HepG2 (cell line): Measurements from ENCODE around the gene PIP5K1A. TPM values are rescaled to one million over a fixed set of nuclear protein-coding genes. Genes with fewer than 3 reads are reported as not detected.

Experiments used
- ATF5 ChIP-seq: sonication (generic); formaldehyde crosslinking; IDR thresholded peaks from 2 replicates; pipeline ENCODE4 v1.4.0; 2020; ENCODE audit warnings: mild to moderate bottlenecking, low read depth, missing genetic modification reagents
- FOXA3 ChIP-seq: IDR thresholded peaks from 2 replicates; pipeline ENCODE4 v1.6.1; 2016; ENCODE audit warnings: missing genetic modification reagents, missing compliant biosample characterization
- GFI1 ChIP-seq: sonication (generic); formaldehyde crosslinking; IDR thresholded peaks from 2 replicates; pipeline ENCODE4 v1.5.0; 2020; ENCODE audit warnings: missing genetic modification reagents, mild to moderate bottlenecking, borderline replicate concordance
- GTF2F1 ChIP-seq: fragments of 150-350 bp; IDR thresholded peaks from 2 replicates; pipeline ENCODE4 v1.6.1; 2014; ENCODE audit warnings: low read length
- MEIS1 ChIP-seq: sonication (generic); formaldehyde crosslinking; IDR thresholded peaks from 2 replicates; pipeline ENCODE4 v1.9.0; 2021; ENCODE audit warnings: mild to moderate bottlenecking, missing genetic modification reagents, moderate library complexity, borderline replicate concordance
- POLR2AphosphoS5 ChIP-seq: IDR thresholded peaks from 2 replicates; pipeline ENCODE4 v1.6.1; 2012; ENCODE audit warnings: low read depth, low read length
- SP140L ChIP-seq: sonication (generic); formaldehyde crosslinking; IDR thresholded peaks from 2 replicates; pipeline ENCODE4 v1.4.0; 2020; ENCODE audit warnings: missing genetic modification reagents, borderline replicate concordance
- STAG1 ChIP-seq: sonication (generic); formaldehyde crosslinking; IDR thresholded peaks from 2 replicates; pipeline ENCODE4 v1.4.0; 2020; ENCODE audit warnings: missing genetic modification reagents
- TOPORS ChIP-seq: sonication (generic); formaldehyde crosslinking; IDR thresholded peaks from 2 replicates; pipeline ENCODE4 v1.8.0; 2023; ENCODE audit warnings: mild to moderate bottlenecking, missing genetic modification reagents
- ZBTB37 ChIP-seq: sonication (generic); formaldehyde crosslinking; IDR thresholded peaks from 2 replicates; pipeline ENCODE4 v1.4.0; 2020; ENCODE audit warnings: mild to moderate bottlenecking, missing genetic modification reagents
- ZBTB38 ChIP-seq: sonication (generic); formaldehyde crosslinking; IDR thresholded peaks from 2 replicates; pipeline ENCODE4 v1.5.1; 2020; ENCODE audit warnings: mild to moderate bottlenecking, missing genetic modification reagents
- ZBTB40 ChIP-seq, 2 experiments: fragments of 450-650 bp in 1 of 2; sonication (generic) in 1 of 2; formaldehyde crosslinking in 1 of 2; IDR thresholded peaks; 2 replicates each; pipeline versions ENCODE4 v1.6.1 to v1.8.0; 2016 to 2022; ENCODE audit warnings: antibody characterized with exemption in 1 of 2, mild to moderate bottlenecking in 1 of 2, missing genetic modification reagents in 1 of 2
- ZNF570 ChIP-seq: sonication (generic); formaldehyde crosslinking; IDR thresholded peaks from 2 replicates; pipeline ENCODE4 v1.4.0; 2020; ENCODE audit warnings: mild to moderate bottlenecking, missing genetic modification reagents, borderline replicate concordance
- ZNF709 ChIP-seq: sonication (generic); formaldehyde crosslinking; IDR thresholded peaks from 2 replicates; pipeline ENCODE4 v1.5.0; 2020; ENCODE audit warnings: mild to moderate bottlenecking, missing genetic modification reagents
- ZNF720 ChIP-seq: sonication (generic); formaldehyde crosslinking; IDR thresholded peaks from 2 replicates; pipeline ENCODE4 v1.4.0; 2020; ENCODE audit warnings: missing genetic modification reagents
- ZNF775 ChIP-seq: sonication (generic); formaldehyde crosslinking; IDR thresholded peaks from 2 replicates; pipeline ENCODE4 v1.4.0; 2020; ENCODE audit warnings: missing genetic modification reagents, mild to moderate bottlenecking, moderate library complexity, borderline replicate concordance
- ZNF782 ChIP-seq: sonication (generic); formaldehyde crosslinking; IDR thresholded peaks from 2 replicates; pipeline ENCODE4 v1.4.0; 2020; ENCODE audit warnings: missing genetic modification reagents, mild to moderate bottlenecking, borderline replicate concordance
- polyA plus RNA-seq, 8 experiments: library from polyadenylated mRNA; depleted of rRNA in 3 of 8; stranded (reverse) in 7 of 8; unstranded in 1 of 8; fragments of >200 nt; fragmentation: Illumina TruSeq in 4 of 8; extraction: Trizol in 4 of 8; gene quantifications; 2 replicates each; pipeline versions ENCODE4 v1.2.1 to v1.2.3, GENCODE V29; 2011 to 2016; ENCODE audit warnings: low read depth in 4 of 8, missing spikeins in 1 of 8, mixed read lengths in 1 of 8; ENCODE audit not compliant: insufficient read depth in 1 of 8
- total RNA-seq, 5 experiments: library from RNA; depleted of rRNA; stranded (reverse); fragments of >200 nt; fragmentation: Illumina TruSeq; extraction: Trizol; gene quantifications; 2 replicates each; pipeline ENCODE4 v1.2.3, GENCODE V29; 2016; ENCODE audit warnings: low read depth in 1 of 5

Gene PIP5K1A
- total and polyA plus RNA-seq, 2 of the 13 experiments (the other 11 are each of a cell fraction or from before 2014, with no cell fraction given) = 45.3 to 65.1 TPM

GRCh38 chr1:151265446-151266236 is 67.3 kb downstream of the PIP5K1A start (continued):
- TF ChIP-seq ZBTB40 (IDR thresholded peaks at IDR 0.05) (no peak), ZBTB40 (CRISPR knock-in tag; IDR thresholded peaks at IDR 0.05) (no peak), SP140L (CRISPR knock-in tag) (no peak), STAG1 (CRISPR knock-in tag) (no peak), ZNF570 (no peak), GFI1 (no peak), ZBTB37 (CRISPR knock-in tag) (0 out of 2 replicates have a peak, but pooled peaks have one; percentile 27), TOPORS (CRISPR knock-in tag) (no peak), ZNF775 (CRISPR knock-in tag) (no peak), FOXA3 (CRISPR knock-in tag) (peak; percentile 22; the same call in 1 of the 2 replicates), GTF2F1 (no peak), POLR2AphosphoS5 (no peak), ZNF782 (CRISPR knock-in tag) (no peak), ZBTB38 (no peak), ATF5 (no peak), ZNF720 (CRISPR knock-in tag) (no peak), MEIS1 (no peak), ZNF709 (CRISPR knock-in tag) (no peak)
